Measurements from ENCODE around the gene ZBTB16. TPM values are rescaled to one million over a fixed set of nuclear protein-coding genes. Genes with fewer than 3 reads are reported as not detected.
A peak's percentile ranks its signal among the peaks of the same experiment; 100 is the strongest.

Gene ZBTB16
- total and polyA plus RNA-seq, 2 of the 13 experiments (the other 11 are each of a cell fraction or from before 2014, with no cell fraction given), result not detected

DNA sequence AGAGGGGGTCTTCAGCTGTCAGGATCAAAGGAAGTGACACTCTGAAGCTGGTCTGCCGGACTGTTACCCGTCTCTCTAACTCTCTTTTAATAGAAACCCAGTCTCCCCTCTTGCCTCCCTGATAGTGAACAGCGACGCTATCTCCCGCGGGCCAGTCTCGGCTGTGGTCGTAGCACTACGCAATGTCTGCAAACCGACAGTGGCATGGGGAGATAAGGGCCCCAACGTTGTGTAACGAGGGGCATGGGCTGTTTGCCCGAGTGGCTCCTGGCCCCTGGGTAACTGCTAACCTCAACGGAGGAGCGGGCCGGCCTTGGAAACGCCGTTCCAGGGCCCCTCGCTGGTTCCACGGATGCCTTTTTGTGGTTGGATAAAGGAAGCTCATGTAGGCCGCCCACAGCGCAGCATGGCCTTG lies 23.3 kb downstream of the ZBTB16 start:
- intact Hi-C loops (cut with micrococcal nuclease; ENCODE audit: unreplicated experiment), result no loop called here
- ATAC-seq, result peak; percentile 52
- no peaks in the 10 kb centered on the region for H3K79me2 ChIP-seq (ENCODE audit: insufficient read depth, low read length)
- H3K9me3 ChIP-seq (ENCODE audit: low read length), result no peaks in the 10 kb centered on the region
- FAIRE-seq, result no peak
- H3K27ac ChIP-seq (ENCODE audit: extremely low read length, insufficient read depth, low read length), result no peak overlapping the region
- no peak for DNase-seq (ENCODE audit: low spot score)
- WGBS (ENCODE audit: low lambda C conversion rate), result 33% methylated on average over 7 of the region's 22 CpGs
- CTCF ChIA-PET (ENCODE audit: low intra/inter-chr PET ratio, low total read pairs), result no interaction called here
- in situ Hi-C loops (cut with HindIII; ENCODE audit: extremely low pct_ligation_motif_present, low pct_unique_long_range_greater_than_20kb), result no loop called here
- TF ChIP-seq ZNF431 (CRISPR knock-in tag; IDR thresholded peaks at IDR 0.05; ENCODE audit: borderline replicate concordance, low read depth) (no peak), CEBPB (IDR thresholded peaks at IDR 0.05; ENCODE audit: borderline replicate concordance, low read depth, low read length) (peak; percentile 40; the same call in 1 of the 2 replicates), KDM5B (CRISPR knock-in tag; IDR thresholded peaks at IDR 0.05; ENCODE audit: borderline replicate concordance) (0 out of 2 replicates have a peak, but pooled peaks have one; percentile 40), HNRNPL (IDR thresholded peaks at IDR 0.05; ENCODE audit: low read depth, low read length) (peak; percentile 92), ZNF292 (CRISPR knock-in tag; IDR thresholded peaks at IDR 0.05; ENCODE audit: borderline replicate concordance, low read depth) (no peak), HNRNPLL (IDR thresholded peaks at IDR 0.05; ENCODE audit: low read depth, low read length, poor library complexity, severe bottlenecking) (peak; percentile 79), HIC2 (CRISPR knock-in tag; IDR thresholded peaks at IDR 0.05; ENCODE audit: low read depth) (0 out of 2 replicates have a peak, but pooled peaks have one; percentile 33), IRX3 (CRISPR knock-in tag; IDR thresholded peaks at IDR 0.05; ENCODE audit: borderline replicate concordance, low read depth) (no peak)
- TF ChIP-seq, protein P1, sequence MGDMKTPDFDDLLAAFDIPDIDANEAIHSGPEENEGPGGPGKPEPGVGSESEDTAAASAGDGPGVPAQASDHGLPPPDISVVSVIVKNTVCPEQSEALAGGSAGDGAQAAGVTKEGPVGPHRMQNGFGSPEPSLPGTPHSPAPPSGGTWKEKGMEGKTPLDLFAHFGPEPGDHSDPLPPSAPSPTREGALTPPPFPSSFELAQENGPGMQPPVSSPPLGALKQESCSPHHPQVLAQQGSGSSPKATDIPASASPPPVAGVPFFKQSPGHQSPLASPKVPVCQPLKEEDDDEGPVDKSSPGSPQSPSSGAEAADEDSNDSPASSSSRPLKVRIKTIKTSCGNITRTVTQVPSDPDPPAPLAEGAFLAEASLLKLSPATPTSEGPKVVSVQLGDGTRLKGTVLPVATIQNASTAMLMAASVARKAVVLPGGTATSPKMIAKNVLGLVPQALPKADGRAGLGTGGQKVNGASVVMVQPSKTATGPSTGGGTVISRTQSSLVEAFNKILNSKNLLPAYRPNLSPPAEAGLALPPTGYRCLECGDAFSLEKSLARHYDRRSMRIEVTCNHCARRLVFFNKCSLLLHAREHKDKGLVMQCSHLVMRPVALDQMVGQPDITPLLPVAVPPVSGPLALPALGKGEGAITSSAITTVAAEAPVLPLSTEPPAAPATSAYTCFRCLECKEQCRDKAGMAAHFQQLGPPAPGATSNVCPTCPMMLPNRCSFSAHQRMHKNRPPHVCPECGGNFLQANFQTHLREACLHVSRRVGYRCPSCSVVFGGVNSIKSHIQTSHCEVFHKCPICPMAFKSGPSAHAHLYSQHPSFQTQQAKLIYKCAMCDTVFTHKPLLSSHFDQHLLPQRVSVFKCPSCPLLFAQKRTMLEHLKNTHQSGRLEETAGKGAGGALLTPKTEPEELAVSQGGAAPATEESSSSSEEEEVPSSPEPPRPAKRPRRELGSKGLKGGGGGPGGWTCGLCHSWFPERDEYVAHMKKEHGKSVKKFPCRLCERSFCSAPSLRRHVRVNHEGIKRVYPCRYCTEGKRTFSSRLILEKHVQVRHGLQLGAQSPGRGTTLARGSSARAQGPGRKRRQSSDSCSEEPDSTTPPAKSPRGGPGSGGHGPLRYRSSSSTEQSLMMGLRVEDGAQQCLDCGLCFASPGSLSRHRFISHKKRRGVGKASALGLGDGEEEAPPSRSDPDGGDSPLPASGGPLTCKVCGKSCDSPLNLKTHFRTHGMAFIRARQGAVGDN (CRISPR knock-in tag; IDR thresholded peaks at IDR 0.05), result 0 out of 2 replicates have a peak, but pooled peaks have one; percentile 18
- TF ChIP-seq, protein P2, sequence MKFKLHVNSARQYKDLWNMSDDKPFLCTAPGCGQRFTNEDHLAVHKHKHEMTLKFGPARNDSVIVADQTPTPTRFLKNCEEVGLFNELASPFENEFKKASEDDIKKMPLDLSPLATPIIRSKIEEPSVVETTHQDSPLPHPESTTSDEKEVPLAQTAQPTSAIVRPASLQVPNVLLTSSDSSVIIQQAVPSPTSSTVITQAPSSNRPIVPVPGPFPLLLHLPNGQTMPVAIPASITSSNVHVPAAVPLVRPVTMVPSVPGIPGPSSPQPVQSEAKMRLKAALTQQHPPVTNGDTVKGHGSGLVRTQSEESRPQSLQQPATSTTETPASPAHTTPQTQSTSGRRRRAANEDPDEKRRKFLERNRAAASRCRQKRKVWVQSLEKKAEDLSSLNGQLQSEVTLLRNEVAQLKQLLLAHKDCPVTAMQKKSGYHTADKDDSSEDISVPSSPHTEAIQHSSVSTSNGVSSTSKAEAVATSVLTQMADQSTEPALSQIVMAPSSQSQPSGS (CRISPR knock-in tag; IDR thresholded peaks at IDR 0.05), result no peak
- POLR2A ChIA-PET, result no interaction called here
- no TSS peak for BruUV-seq (replicated peaks)
- H3K4me3 ChIP-seq (replicated peaks in 1 of 3; ENCODE audit: insufficient read depth in 1 of 3, low read depth in 2 of 3, low read length in 3 of 3), result peak overlapping the region in 1 of 3 experiments; percentile 9; a peak in 1 of 6 replicates
- no peak overlapping the region for H3K9ac ChIP-seq (ENCODE audit: insufficient read depth, low read depth, low read length)
- H3K36me3 ChIP-seq (replicated peaks in 1 of 2; ENCODE audit: control insufficient read depth in 1 of 2, insufficient read depth in 2 of 2, low read length in 2 of 2), result no peaks in the 10 kb centered on the region
- peak overlapping the region; percentile 55 for H3K4me2 ChIP-seq (ENCODE audit: low read depth, low read length)
- no peak overlapping the region for H2AFZ ChIP-seq (ENCODE audit: low read length)
- H4K20me1 ChIP-seq (ENCODE audit: insufficient read depth, low read length), result no peaks in the 10 kb centered on the region
- peaks cover 0 to 14% of the 10 kb centered on the region in 2 experiments for H3K27me3 ChIP-seq (ENCODE audit: control insufficient read depth in 1 of 2, insufficient read depth in 2 of 2, low read length in 2 of 2)
- peaks cover 57% of the 10 kb centered on the region for H3K4me1 ChIP-seq (ENCODE audit: insufficient read depth, low read length)

All from HepG2 (cell line).